ENCODE data around the gene NUP133. TPM values are rescaled to one million over a fixed set of nuclear protein-coding genes. Genes with fewer than 3 reads are reported as not detected.
"Not testable (repeated sequence)": the region's sequence is repeated elsewhere in the genome, so short reads cannot be mapped to it uniquely, and the experiment has no call there.

NUP133 gene
- total RNA-seq, 2 donors from 2014 or later: 13.5 to 16.3 TPM

GRCh38 chr1:229397762-229398161 lies 110.4 kb downstream of the NUP133 start:
- no peak for ATAC-seq
- no peaks in the 10 kb centered on the region for H3K36me3 ChIP-seq (replicated peaks in 1 of 2; ENCODE audit: insufficient read depth in 1 of 2, low read depth in 2 of 2)
- H3K27me3 ChIP-seq: no peaks in the 10 kb centered on the region
- no peaks in the 10 kb centered on the region for H3K9me3 ChIP-seq
- WGBS, 2 donors: 51 to 62% methylated on average over 5 of the region's 5 CpGs
- no peak overlapping the region for H3K27ac ChIP-seq
- H3K4me3 ChIP-seq: no peak overlapping the region
- intact Hi-C loops (cut with DNase I): no loop called here
- no peak for DNase-seq
- no peaks in the 10 kb centered on the region for H3K4me1 ChIP-seq
- no peak for TF ChIP-seq POLR2A (IDR thresholded peaks at IDR 0.05)
- TF ChIP-seq CTCF (IDR thresholded peaks at IDR 0.05): no peak

DNA sequence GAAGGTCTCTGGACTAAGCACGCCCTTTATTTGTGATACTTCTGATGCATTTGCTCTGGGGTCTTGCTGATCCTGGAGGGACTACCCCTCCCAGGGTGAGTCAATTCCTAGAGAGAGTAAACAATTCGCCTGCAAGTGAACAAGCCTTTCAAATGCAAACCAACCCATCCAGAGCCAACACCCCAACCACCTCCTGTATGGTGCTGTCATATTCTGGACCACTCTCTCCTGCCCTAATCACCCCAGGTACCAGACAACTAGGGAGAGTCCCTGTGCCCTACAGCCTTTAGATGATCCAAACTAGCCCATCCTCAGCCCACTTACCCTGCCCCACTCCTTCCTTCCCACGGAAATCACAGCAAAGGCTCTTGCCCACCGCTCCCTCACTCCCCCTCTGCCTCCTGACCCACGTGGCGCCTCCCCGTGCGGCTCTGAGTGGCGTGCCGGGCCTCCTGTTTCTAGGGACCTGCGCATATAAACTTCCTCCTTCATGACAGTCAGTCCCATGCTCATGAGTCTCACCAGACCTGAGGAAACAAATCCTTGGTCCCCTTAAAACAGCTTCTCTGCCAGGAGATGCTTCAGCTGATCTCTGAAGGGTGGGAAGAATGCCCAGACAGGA lies 111.4 kb downstream of the NUP133 start:
- ATAC-seq (no peak), DNase-seq (no peak)
- Histone ChIP-seq H3K27ac (no peak overlapping the region), H3K4me1 (no peaks in the 10 kb centered on the region), H3K9me3 (no peaks in the 10 kb centered on the region), H3K27me3 (no peaks in the 10 kb centered on the region), H3K36me3 (replicated peaks in 1 of 2; ENCODE audit: insufficient read depth in 1 of 2, low read depth in 2 of 2) (no peaks in the 10 kb centered on the region), H3K4me3 (no peak overlapping the region)
- intact Hi-C loops (cut with DNase I): no loop called here
- 46 to 65% methylated on average over 11 of the region's 11 CpGs for WGBS, 2 donors
- TF ChIP-seq POLR2A (IDR thresholded peaks at IDR 0.05): no peak
- TF ChIP-seq CTCF (IDR thresholded peaks at IDR 0.05): no peak

GRCh38 chr1:229394517-229394916 lies 113.6 kb downstream of the NUP133 start:
- not testable (repeated sequence) for H3K4me1 ChIP-seq, H3K27ac ChIP-seq
- 82 to 86% methylated on average over 5 of the region's 5 CpGs for WGBS, 2 donors

DNA sequence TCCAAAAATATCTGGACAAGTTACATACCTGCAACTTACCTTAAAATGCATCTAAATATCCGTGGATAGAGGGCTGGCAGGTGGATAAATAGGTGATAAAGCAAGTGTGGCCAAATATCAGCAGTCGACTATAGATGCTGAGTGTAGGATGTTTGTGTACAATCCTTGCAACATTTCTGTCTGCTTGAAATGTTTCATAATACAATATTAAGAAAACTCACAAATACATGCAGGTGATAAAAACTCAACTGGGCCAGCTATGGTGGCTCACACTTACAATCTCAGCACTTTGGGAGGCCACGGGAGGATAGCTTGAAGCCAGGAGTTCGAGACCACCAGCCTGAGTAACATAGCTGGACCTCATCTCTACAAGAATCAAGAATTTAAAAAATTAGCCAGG lies 115.2 kb downstream of the NUP133 start:
- WGBS, 2 donors: 68 to 77% methylated on average over 4 of the region's 4 CpGs
- H3K27ac ChIP-seq: no peak overlapping the region
- H3K4me1 ChIP-seq: no peaks in the 10 kb centered on the region
- no peak overlapping the region for H3K4me3 ChIP-seq
- H3K36me3 ChIP-seq (replicated peaks in 1 of 2; ENCODE audit: insufficient read depth in 1 of 2, low read depth in 2 of 2): no peaks in the 10 kb centered on the region
- no peaks in the 10 kb centered on the region for H3K9me3 ChIP-seq
- intact Hi-C loops (cut with DNase I): no loop called here
- ATAC-seq (no peak), DNase-seq (no peak)
- no peaks in the 10 kb centered on the region for H3K27me3 ChIP-seq
- TF ChIP-seq CTCF (IDR thresholded peaks at IDR 0.05) (no peak), POLR2A (IDR thresholded peaks at IDR 0.05) (no peak)

More at GRCh38 chr1:229394517-229394916, 113.6 kb downstream of the NUP133 start:
- intact Hi-C loops (cut with DNase I); H3K27me3 ChIP-seq; DNase-seq; H3K36me3 ChIP-seq (replicated peaks in 1 of 2; ENCODE audit: insufficient read depth in 1 of 2, low read depth in 2 of 2); H3K9me3 ChIP-seq; H3K4me3 ChIP-seq; ATAC-seq: not testable (repeated sequence)

Small RNAs within 50 kb of the gene (small RNA-seq; reads per million reads assigned to genes)
- gene RN7SKP276 (not detected), gene RNA5SP78 (not detected), gene RNU4-21P (not detected)

Other genes starting within 250 kb of the NUP133 start
- gene RAB4A, start 237.2 kb downstream of the NUP133 start, total RNA-seq: 10 to 100 TPM; 12.5 to 69.0 TPM
- 1 to 10 TPM; 1.6 to 2.0 TPM for gene CCSAP, start 165.3 kb downstream of the NUP133 start, total RNA-seq
- 1 to 10 TPM in 1 of 2 donors, not detected in 1; 7.6 TPM for gene ACTA1, start 74.2 kb downstream of the NUP133 start, total RNA-seq
- 10 to 100 TPM in 1 of 2 donors, 1 to 10 TPM in 1; 7.8 to 15.2 TPM for gene ABCB10, start 50.4 kb upstream of the NUP133 start, total RNA-seq
- gene TAF5L, start 117.8 kb upstream of the NUP133 start, total RNA-seq: 1 to 10 TPM; 4.6 to 6.2 TPM
- gene URB2, start 117.9 kb upstream of the NUP133 start, total RNA-seq: 1 to 10 TPM; 4.2 to 8.2 TPM